Retinal pigment epithelial cell (primary cell): ENCODE results near the gene HACD2.

Source experiments
- DNase-seq: peaks from one replicate; pipeline ENCODE4 v3.0.0-alpha.2; 2010; ENCODE audit warnings: low read depth
- H3K4me3 ChIP-seq: 2 replicates; pipeline ENCODE4 v1.5.1; 2011; ENCODE audit warnings: mild to moderate bottlenecking, low read length, control low read depth, moderate library complexity
- TF ChIP-seq, protein P1 (sequence below): conservative IDR thresholded peaks from 2 replicates; pipeline ENCODE4 v1.5.1; 2011; ENCODE audit warnings: low read depth, low read length, control low read depth, inconsistent platforms

Gene HACD2

DNA sequence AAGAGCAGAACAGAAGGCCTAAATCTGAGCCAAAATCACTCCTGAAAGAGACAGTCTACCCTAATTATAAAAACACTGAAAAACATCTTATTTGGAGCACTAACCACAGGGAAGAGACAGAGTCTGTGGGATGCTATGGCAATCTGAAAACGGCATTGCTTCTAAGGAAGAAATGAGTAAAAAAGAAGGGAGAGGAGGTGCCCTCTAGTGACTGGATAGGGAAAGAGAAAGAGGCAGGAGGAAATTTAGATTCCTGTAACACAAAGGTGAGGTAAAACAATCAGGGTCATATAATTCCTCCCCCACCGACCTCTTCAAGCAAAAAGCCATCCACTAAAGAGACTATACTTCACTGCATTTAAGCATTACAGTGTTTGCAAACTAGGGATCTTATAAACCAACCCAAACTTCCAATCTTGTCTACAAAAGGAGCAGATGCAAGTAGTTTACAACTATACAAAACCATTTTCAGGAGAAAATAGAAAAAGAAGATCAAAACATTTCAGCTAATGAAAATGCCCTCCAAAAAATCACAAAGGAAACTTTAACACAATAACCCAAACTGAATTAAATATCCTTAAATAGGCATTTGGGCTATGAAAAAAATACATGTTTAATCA lies 32.6 kb downstream of the HACD2 start:
- TF ChIP-seq, protein P1, sequence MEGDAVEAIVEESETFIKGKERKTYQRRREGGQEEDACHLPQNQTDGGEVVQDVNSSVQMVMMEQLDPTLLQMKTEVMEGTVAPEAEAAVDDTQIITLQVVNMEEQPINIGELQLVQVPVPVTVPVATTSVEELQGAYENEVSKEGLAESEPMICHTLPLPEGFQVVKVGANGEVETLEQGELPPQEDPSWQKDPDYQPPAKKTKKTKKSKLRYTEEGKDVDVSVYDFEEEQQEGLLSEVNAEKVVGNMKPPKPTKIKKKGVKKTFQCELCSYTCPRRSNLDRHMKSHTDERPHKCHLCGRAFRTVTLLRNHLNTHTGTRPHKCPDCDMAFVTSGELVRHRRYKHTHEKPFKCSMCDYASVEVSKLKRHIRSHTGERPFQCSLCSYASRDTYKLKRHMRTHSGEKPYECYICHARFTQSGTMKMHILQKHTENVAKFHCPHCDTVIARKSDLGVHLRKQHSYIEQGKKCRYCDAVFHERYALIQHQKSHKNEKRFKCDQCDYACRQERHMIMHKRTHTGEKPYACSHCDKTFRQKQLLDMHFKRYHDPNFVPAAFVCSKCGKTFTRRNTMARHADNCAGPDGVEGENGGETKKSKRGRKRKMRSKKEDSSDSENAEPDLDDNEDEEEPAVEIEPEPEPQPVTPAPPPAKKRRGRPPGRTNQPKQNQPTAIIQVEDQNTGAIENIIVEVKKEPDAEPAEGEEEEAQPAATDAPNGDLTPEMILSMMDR, result peak; percentile 63
- H3K4me3 ChIP-seq, result no peak overlapping the region
- no peak for DNase-seq

DNA sequence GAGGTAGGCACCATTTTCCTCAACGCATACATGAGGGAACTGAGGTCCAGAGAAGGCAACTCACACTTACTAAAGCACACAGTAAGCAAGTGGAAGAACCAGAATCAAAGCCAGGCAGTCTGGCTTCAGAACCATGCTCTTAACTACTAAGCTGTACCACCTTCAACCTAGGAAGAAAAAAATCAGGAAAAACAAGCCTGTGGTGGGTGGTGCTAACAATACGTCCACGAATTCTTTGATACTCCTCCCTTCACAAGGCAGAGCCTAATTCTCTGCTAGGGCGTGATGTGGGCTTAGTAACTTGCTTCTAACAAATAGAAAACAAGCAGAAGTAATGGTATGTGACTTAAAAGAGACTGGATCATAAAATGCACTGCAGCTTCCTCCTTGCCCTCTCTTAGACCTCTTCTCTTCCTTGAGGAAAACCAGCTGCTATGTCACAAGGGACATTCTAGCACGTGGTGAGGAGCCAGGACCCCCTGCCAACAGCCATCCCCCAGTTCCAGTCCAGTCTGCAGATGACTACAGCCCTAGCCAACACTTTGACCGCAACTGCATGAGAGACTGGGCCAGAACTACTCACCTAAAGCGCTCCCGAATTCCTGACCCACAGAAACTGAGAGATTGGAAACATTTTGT lies 36.9 kb downstream of the HACD2 start:
- DNase-seq, result no peak
- H3K4me3 ChIP-seq, result no peak overlapping the region
- TF ChIP-seq, protein P1, result no peak

DNA sequence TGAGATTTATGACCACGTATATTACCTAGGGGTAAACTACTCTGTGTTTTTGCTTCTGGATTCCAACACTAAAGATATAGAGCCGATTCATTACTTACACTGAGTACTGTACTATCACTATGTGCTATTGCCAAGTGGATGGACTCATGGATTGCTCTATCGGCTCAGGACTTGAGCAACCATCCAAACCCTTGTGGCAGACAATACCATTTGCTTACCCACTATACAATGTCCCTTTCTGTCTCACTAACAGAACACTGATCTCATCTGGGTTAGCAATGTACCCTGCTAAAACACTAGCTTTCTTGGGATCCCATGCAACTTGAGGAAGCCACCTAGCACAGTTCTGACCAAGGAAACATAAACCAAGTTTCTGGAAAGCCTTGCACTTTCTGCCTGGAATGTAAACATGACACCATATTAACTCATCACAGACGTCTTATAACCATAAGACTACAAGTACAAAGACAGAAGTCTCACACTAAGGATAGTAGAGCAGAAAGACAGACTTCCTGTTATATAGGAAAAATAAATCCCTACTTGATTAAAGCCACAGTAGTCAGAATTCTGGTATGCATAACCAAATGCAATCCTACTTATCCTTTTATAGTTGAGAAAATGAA lies 38.6 kb downstream of the HACD2 start:
- TF ChIP-seq, protein P1, result no peak
- no peak for DNase-seq
- H3K4me3 ChIP-seq, result no peak overlapping the region

DNA sequence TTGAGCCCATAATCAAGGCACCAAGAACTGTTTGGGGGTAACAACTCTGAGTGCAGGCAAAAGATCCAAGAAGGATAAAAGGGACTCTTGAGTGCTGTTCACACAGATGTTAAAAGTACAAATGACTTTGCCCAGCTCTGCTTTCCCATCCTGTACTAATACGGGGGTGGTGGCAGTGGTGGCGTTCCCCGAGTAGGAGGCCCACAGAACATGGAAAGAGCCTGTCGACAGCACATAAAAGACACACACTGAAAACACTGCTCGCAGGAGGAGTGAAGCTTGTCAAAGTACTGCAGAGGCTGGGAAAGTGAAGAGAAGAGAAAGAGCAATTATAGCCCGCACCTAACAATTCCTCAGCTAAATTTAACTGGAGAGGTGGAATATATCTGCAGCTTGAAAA lies 40.9 kb downstream of the HACD2 start:
- no peak overlapping the region for H3K4me3 ChIP-seq
- DNase-seq, result no peak
- TF ChIP-seq, protein P1, result no peak

DNA sequence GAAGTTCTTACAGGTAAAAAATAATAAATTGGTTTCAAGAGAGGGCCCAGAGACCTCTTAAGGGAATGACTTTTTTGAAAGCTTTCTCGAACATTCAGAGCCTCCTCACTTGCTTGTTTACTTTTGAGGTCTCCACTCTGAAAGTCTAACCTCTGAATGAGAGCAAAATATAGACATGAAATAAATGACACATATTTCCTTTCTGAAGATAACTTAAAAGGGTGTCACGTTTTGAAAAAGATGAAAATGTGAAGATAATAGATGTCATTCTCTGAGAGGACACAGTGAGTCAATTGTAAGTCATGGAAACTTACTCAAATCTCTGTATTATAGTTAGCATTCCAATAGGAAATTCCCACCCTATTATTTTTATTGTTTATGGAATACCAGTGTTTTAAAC lies 44.6 kb downstream of the HACD2 start:
- DNase-seq, result no peak
- TF ChIP-seq, protein P1, result no peak
- H3K4me3 ChIP-seq, result no peak overlapping the region

DNA sequence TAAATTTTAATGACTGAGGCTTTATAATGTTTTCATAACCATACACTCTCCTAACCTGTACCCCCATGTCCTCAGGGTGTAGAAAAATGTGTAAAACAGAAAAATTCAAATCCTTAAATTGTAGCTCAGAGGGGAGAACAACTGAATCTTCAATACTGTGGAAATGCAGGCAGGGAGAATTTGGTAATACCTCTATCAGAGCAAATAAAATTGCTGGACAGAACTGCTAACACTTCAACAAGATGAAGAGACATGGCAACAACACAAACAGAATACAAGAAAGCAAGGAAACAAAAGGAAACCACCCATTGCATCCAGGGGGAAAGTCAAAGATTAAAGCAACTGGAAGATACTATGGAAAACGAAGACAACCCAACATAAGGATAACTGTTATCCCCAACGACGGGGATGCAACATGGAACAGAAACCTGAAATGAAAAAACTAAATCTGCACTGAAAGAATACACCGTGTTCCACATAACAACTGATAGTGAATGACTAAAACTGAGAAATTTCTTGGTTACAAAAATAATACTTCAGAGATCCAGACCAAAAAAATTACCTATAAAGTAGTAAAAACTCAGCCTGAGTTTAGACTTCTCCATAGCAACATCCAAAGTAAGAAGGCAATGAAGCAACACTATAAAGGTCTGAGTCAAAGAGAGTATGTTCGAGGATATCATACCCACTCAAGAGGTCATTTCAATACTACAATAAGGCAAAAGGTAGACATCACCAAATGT lies 48.5 kb downstream of the HACD2 start:
- TF ChIP-seq, protein P1, result no peak
- DNase-seq, result no peak
- no peak overlapping the region for H3K4me3 ChIP-seq

DNA sequence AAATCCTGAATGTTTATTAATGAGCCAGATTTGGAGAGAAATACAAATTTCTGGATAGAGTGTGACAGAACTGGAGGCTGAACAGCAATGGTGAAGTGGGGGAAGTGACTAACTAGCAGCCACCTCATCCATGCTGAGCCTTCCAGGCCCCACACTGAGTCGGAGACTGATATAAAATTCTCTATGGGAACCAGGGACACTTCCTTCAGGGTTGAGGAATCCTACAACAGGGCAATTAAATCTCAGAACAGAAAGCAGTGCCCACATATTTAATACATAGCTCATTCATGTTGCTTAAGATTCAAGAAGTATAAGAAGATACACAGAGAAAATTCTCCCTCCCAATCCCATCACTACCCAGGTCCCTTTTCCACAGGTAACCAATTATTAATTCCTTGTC lies 49.3 kb downstream of the HACD2 start:
- TF ChIP-seq, protein P1, result no peak
- no peak overlapping the region for H3K4me3 ChIP-seq
- no peak for DNase-seq
